Astrocyte (in vitro differentiated cells and primary cell): Measurements from ENCODE around the gene SEC61G.

Experiments
- CTCF ChIP-seq: IDR thresholded peaks from 2 replicates; pipeline ENCODE4 v1.5.1; 2011; ENCODE audit warnings: low read depth, mild to moderate bottlenecking, inconsistent platforms, low read length, moderate library complexity; ENCODE audit not compliant: insufficient read depth
- EZH2 ChIP-seq: IDR thresholded peaks from 2 replicates; pipeline ENCODE4 v1.6.1; 2012; ENCODE audit warnings: mild to moderate bottlenecking, low read length, inconsistent platforms; ENCODE audit not compliant: insufficient read depth

- no peak for TF ChIP-seq CTCF
- TF ChIP-seq EZH2 = no peak
These were observed 23.3 kb upstream of the SEC61G start for GRCh38 chr7:54782314-54782713.
